PC-9 (cell line): ENCODE measurements around the gene ITGB7.

Source experiments
- EZH2 ChIP-seq: fragments of 200-600 bp; sonication (generic); IDR thresholded peaks from 2 replicates; pipeline ENCODE4 v1.8.0; 2017; ENCODE audit warnings: antibody characterized with exemption, low read depth
- TF ChIP-seq, protein P1 (sequence below): fragments of 200-600 bp; sonication (generic); conservative IDR thresholded peaks from 2 replicates; pipeline ENCODE4 v1.6.1; 2017; ENCODE audit warnings: mixed run types, antibody characterized with exemption, mild to moderate bottlenecking, moderate library complexity

DNA sequence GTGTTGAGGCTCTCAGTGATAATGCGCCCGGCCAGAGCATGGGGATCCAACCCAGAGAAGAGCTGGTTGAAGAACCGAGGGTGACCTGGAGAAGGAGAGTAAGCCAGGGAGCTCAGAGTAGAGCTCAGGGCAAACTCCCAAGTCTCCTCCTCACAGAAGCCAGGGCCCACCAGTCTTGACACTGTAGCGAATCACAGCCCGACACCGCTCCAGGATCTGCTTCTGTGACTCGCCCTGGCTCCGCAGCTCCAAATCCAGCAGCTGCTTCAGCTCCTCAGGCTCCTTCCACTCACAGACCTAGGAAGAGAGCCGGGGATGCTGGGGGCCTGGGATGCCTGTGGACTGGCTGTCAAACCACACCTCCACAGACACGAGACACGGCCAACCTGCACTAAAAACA is 34.7 kb downstream of the ITGB7 start:
- TF ChIP-seq, protein P1, sequence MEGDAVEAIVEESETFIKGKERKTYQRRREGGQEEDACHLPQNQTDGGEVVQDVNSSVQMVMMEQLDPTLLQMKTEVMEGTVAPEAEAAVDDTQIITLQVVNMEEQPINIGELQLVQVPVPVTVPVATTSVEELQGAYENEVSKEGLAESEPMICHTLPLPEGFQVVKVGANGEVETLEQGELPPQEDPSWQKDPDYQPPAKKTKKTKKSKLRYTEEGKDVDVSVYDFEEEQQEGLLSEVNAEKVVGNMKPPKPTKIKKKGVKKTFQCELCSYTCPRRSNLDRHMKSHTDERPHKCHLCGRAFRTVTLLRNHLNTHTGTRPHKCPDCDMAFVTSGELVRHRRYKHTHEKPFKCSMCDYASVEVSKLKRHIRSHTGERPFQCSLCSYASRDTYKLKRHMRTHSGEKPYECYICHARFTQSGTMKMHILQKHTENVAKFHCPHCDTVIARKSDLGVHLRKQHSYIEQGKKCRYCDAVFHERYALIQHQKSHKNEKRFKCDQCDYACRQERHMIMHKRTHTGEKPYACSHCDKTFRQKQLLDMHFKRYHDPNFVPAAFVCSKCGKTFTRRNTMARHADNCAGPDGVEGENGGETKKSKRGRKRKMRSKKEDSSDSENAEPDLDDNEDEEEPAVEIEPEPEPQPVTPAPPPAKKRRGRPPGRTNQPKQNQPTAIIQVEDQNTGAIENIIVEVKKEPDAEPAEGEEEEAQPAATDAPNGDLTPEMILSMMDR = no peak
- no peak for TF ChIP-seq EZH2
